T-helper 1 cell (primary cell): ENCODE data around the gene MAMDC4.

ENCODE experiments used
- DNase-seq, 5 donors: peaks; one replicate each; pipeline ENCODE4 v3.0.0-alpha.2; 2012 to 2020

MAMDC4 gene

GRCh38 chr9:136849960-136850865 is 1.9 kb upstream of the MAMDC4 start:
- peak in 1 of 5 donors; percentile 2 for DNase-seq

- DNase-seq = peak in 1 of 5 donors; percentile 12
These were observed 1.0 kb upstream of the MAMDC4 start for GRCh38 chr9:136850866-136851775.

DNA sequence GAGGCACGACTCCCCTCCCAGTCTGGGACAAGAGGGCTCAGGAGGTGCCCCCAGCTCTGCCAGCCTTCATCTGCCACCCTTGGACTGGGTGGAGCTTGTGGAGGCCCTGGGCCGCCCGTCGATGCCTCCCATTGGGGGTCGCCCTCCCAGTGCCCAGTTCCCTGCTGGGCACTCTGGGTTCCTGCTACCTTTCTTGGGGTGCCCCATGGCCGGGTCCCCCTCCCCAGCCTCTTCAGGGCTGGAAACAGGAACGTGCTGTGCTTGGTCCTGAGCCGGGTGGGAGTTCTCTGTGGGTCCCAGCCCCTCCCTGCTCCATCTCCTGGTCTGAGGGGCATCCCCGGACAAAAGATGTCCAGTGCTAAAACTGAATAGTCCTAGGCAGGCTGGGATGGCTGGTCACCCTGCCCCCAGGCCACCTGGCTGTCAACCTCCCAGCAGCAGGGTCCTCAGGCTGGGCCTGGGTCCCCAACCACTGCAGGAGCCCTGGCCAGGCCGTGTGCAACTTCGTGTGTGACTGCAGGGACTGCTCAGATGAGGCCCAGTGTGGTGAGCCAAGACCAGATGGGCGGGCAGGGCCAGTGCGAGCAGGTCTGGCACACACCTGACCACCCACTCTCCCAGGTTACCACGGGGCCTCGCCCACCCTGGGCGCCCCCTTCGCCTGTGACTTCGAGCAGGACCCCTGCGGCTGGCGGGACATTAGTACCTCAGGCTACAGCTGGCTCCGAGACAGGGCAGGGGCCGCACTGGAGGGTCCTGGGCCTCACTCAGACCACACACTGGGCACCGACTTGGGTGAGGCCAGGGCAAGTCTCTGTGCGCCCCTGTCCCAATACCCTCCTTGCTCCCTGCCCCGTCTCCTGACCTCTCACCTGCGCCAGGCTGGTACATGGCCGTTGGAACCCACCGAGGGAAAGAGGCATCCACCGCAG is 784 bp downstream of the MAMDC4 start:
- DNase-seq = peak in 2 of 5 donors; percentile 4 to 13

- peak in 2 of 5 donors; percentile 5 to 13 for DNase-seq
These were observed 1.5 kb downstream of the MAMDC4 start for GRCh38 chr9:136853596-136854112.

DNA sequence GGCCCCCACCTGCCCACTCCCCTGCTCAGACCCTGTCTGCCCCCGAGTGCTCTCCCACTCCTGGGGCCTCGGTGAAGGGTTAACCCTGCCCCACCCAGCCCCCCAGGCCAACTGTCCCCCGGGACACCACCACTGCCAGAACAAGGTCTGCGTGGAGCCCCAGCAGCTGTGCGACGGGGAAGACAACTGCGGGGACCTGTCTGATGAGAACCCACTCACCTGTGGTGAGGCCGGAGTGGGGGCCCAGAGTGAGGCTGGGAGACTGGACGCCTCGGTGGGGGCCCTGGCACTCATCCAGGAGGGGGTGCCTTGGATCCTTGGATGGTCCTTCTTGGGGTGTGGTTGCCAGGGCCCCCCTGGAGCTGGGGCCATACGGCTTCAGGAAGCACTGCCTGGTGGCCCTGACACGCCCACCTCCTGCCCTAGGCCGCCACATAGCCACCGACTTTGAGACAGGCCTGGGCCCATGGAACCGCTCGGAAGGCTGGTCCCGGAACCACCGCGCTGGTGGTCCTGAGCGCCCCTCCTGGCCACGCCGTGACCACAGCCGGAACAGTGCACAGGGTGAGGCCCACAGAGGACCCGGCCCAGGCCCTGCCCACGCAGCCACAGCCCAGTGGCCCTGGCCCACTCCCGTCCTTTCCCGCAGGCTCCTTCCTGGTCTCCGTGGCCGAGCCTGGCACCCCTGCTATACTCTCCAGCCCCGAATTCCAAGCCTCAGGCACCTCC is 2.1 kb downstream of the MAMDC4 start:
- peak in 1 of 5 donors; percentile 10 for DNase-seq

DNA sequence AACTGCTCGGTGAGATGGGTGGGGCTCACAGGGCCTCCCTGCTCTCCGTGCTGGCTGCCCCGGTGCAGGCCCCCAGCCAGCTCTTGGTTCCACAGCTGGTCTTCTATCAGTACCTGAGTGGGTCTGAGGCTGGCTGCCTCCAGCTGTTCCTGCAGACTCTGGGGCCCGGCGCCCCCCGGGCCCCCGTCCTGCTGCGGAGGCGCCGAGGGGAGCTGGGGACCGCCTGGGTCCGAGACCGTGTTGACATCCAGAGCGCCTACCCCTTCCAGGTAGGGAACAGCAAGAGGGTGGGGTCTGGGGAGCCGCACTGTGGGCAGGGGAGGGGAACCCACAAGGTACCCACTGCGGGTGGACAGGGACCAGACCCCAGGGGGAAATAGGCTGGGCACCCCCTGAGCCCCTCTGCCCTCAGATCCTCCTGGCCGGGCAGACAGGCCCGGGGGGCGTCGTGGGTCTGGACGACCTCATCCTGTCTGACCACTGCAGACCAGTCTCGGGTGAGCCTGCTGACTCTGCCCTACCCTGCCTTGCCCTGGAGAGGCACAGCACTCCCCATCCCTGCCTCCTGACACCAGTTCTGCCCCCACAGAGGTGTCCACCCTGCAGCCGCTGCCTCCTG is 2.8 kb downstream of the MAMDC4 start:
- DNase-seq = peak in 1 of 5 donors; percentile 16

GRCh38 chr9:136855461-136856078 is 3.4 kb downstream of the MAMDC4 start:
- DNase-seq = no peak

DNA sequence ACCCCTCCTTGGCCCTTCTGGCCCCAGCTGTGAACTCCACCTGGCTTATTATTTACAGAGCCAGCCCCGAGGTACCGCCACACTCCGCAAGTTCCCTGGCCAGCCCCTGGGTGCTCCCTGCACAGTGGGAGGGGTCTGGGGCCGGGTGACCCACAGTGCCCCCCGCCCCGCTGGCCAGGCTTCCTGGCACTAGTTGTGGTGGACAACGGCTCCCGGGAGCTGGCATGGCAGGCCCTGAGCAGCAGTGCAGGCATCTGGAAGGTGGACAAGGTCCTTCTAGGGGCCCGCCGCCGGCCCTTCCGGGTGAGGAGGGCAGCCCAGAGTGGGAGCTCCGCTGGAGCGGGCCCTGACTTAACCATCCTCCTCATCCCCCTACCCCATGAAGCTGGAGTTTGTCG is 3.9 kb downstream of the MAMDC4 start:
- DNase-seq = no peak

DNA sequence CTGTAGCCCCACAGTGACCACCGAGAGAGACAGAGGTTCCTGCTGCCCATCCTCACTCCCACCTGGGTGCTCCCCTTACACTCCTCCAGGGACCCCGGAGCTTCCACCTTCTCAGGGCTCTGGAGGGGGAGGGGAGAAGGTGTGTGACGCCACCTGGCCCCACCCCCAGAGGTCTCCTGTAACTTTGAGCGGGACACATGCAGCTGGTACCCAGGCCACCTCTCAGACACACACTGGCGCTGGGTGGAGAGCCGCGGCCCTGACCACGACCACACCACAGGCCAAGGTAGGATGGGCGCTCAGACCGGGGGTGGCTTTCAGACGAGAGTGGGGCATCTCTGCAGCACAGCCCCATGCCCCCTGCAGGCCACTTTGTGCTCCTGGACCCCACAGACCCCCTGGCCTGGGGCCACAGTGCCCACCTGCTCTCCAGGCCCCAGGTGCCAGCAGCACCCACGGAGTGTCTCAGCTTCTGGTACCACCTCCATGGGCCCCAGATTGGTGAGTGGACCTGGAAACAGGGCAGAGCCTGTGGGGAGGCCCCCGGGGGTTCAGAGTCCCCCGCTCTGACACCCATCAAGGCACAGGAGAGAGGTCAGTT is 4.5 kb downstream of the MAMDC4 start:
- peak in 1 of 5 donors; percentile 11 for DNase-seq

DNA sequence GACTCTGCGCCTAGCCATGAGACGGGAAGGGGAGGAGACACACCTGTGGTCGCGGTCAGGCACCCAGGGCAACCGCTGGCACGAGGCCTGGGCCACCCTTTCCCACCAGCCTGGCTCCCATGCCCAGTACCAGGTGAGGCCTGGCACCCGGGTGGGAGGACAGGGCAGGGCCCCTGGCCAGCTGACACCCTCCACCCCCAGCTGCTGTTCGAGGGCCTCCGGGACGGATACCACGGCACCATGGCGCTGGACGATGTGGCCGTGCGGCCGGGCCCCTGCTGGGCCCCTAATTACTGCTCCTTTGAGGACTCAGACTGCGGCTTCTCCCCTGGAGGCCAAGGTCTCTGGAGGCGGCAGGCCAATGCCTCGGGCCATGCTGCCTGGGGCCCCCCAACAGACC is 5.0 kb downstream of the MAMDC4 start:
- no peak for DNase-seq

- DNase-seq = no peak
These were observed 5.7 kb downstream of the MAMDC4 start for GRCh38 chr9:136857581-136858412.

GRCh38 chr9:136858452-136858843 is 6.3 kb downstream of the MAMDC4 start:
- DNase-seq = no peak

DNA sequence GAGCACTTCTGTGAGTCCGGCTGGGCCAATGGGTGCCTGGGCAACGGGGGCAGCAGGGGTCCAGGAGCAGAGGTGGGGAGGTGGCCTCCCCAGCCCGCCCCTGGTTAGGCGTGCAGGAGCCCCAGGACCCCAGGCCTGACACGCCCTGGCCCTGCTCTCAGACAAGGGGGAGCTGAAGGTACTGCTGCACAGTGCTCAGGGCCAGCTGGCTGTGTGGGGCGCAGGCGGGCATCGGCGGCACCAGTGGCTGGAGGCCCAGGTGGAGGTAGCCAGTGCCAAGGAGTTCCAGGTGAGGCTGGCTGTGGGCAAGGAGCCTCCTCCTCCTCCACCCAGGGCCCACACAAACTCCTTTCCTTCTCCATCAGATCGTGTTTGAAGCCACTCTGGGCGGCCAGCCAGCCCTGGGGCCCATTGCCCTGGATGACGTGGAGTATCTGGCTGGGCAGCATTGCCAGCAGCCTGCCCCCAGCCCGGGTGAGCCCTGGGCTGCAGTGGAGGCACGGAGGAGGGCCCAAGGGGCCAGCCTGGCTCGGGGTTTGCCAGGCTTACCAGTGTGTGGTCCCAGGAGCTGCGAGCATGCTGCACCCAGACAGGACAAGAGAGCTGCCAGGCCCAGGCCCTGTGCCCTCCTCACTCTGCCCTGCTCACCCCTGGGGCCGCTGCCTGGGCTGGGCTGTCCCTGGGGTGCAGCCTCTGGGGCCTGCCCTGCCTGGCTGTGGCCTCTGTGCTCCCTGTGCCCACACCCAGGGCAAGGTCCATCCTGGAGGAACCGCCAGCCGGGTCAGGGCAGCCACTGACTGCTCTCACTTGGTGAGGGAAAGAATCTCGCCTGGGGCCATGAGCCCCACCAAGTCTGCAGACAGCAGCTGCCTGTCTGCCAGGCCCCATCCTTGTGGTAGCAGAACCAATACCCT is 7.0 kb downstream of the MAMDC4 start:
- peak in 1 of 5 donors; percentile 12 for DNase-seq

DNA sequence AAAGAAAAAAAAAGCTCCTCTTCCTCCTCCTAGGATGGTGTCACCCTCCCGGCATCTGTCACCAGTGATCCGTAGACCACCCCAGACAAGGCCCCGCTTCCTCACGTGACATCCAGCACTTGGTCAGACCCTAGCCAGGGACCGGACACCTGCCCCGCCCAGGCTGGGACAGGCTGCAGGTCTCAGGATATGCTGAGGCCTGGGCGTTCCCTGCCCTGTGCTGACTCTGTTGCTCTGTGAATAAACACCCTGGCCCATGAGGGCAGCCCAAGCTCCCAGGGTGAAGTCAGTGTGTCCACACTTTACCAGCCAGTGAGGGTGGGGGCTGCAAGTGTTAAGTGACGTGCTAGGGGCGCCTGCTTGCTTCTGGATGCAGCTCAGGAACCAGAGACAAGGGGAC is 8.4 kb downstream of the MAMDC4 start:
- no peak for DNase-seq

DNA sequence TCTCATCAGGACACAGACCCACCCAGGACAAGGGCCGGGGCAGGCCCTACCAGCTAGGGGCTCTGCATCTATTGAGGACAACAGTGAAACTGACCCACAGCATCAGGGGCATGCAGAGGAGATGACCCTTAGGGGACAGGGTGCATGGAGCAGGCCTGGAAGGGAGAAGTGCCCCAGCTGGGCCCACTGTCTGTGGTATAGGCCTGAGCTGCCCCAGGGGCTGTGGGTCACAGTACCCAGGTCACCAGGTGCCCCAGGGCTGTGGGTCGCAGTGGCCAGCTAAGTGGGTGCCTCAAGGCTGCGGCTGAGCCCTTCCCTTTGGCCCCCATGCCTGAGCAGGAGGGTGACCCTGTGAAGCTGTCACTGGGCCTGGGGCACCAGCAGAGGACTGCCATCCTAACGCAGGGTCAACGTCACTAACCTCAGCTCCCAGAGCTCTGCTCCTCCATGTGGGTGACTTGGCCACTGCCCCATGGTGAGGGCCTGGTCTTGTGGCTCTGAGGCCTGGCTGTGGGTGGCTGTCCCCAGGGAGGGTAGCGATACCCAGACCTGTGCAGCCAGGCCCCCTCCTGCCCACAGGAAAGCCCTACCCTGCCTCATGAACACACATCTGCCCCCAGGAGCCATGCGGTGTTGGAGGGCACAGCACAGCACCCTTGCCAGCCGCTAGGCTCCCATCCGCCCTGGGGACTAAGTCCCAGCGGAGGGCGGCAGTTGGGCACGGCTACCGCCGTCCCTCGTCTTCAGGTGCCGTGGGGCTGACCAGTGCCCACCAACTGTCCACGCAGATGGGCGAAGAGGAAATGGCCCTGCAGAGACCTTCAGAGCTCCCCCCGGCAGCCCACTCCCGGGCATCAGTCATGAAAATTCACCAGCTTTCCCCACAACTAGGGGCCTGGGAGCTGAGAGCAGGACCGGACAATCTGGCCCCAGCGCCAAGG is 9.1 kb downstream of the MAMDC4 start:
- DNase-seq = no peak

GRCh38 chr9:136861874-136862457 is 9.8 kb downstream of the MAMDC4 start:
- no peak for DNase-seq
